WTC11 (cell line): ENCODE results near the gene C22orf23.

Experiments
- ETV6 ChIP-seq: sonication (generic); formaldehyde crosslinking; IDR thresholded peaks from 2 replicates; pipeline ENCODE4 v1.8.1; 2022; ENCODE audit warnings: mild to moderate bottlenecking, missing genetic modification reagents
- TF ChIP-seq, protein P1 (sequence below): sonication (generic); formaldehyde crosslinking; IDR thresholded peaks from 2 replicates; pipeline ENCODE4 v1.8.0; 2022; ENCODE audit warnings: mild to moderate bottlenecking, missing genetic modification reagents

DNA sequence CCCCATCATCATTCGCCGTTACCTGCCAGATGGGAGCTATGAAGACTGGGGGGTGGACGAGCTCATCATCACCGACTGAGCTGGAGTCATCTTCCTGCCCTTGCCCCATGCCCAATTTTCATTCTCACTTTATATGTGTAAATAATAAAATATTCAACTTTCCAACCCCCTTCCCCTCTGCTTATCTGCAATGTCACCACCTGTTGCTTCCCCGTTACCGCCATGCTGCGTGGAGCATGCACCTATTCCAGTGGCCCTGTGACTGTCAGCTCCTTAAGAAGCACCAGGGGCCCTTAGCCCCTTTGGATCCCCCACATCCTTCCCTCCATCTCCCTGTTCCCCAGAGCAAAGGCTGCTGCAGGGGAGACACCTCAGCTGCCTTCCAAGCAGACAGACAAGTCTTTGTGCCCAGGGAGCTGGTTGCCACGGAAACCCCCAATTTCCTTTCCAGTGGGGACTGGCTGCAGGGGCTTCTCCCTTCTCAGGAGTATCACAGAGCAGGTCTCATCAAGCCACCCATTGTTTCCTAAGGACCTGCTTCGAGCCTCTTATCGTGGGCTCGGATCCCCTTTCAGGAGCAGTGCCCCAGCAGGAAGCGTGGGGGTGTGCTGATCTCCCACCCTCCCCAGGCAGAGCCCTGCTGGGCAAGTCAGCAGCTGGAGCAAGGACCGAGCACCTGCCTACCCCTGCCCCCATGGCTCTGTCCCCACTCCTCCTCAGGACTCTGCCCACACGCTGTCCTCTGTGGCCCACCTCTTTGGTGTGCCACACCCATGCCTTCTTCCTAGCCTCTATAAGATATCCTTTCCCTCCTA is 14.4 kb upstream of the C22orf23 start:
- TF ChIP-seq, protein P1, sequence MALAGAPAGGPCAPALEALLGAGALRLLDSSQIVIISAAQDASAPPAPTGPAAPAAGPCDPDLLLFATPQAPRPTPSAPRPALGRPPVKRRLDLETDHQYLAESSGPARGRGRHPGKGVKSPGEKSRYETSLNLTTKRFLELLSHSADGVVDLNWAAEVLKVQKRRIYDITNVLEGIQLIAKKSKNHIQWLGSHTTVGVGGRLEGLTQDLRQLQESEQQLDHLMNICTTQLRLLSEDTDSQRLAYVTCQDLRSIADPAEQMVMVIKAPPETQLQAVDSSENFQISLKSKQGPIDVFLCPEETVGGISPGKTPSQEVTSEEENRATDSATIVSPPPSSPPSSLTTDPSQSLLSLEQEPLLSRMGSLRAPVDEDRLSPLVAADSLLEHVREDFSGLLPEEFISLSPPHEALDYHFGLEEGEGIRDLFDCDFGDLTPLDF (CRISPR knock-in tag), result no peak
- TF ChIP-seq ETV6 (CRISPR knock-in tag), result no peak
